AG04449 (cell line): ENCODE results near the gene PLS3.

Experiments
- CTCF ChIA-PET: fragments of 350-600 bp; formaldehyde crosslinking; extraction: SDS; loops from one replicate; lab custom pipeline; 2021; ENCODE audit warnings: antibody characterized with exemption; lab: Yijun Ruan, JAX
- POLR2A ChIA-PET: fragments of 400-600, 350-600 bp; formaldehyde crosslinking; extraction: SDS; loops from one replicate; lab custom pipeline; 2020; ENCODE audit warnings: antibody characterized with exemption, inconsistent platforms; lab: Yijun Ruan, JAX
- DNase-seq: peaks from one replicate; pipeline ENCODE4 v3.0.0-alpha.2; 2010; ENCODE audit warnings: low read depth, low spot score
- H3K4me3 ChIP-seq: 2 replicates; pipeline ENCODE4 v1.5.1; 2011; ENCODE audit warnings: low read depth, mild to moderate bottlenecking, control low read depth, low read length
- CTCF ChIP-seq: IDR thresholded peaks from one replicate; pipeline ENCODE4 v1.5.1; 2011; ENCODE audit warnings: mild to moderate bottlenecking, moderate library complexity, low read length, control low read depth, inconsistent platforms; ENCODE audit not compliant: insufficient read depth; ENCODE audit errors: missing control alignments

Gene PLS3

GRCh38 chrX:115562480-115562847 lies 1.5 kb downstream of the PLS3 start:
- POLR2A ChIA-PET, result interaction anchor here (0.7 to 1.1 kb wide), 3 partner anchors 18 to 155 kb away, joined by 3 read pairs; no protein-coding TSS in a partner anchor
- TF ChIP-seq CTCF, result no peak
- CTCF ChIA-PET, result interaction anchor here (0.9 to 3.2 kb wide), 6 partner anchors 10 to 232 kb away, joined by 3 to 12 read pairs (median 6); no protein-coding TSS in a partner anchor
- DNase-seq, result no peak
- H3K4me3 ChIP-seq, result peak overlapping the region; percentile 75

GRCh38 chrX:115563633-115564162 lies 2.7 kb downstream of the PLS3 start:
- CTCF ChIA-PET, result interaction anchor here (1.0 to 3.2 kb wide), 4 partner anchors 20 to 233 kb away, joined by 3 to 12 read pairs (median 6); no protein-coding TSS in a partner anchor
- peak overlapping the region; percentile 0 for H3K4me3 ChIP-seq

GRCh38 chrX:115564243-115564642 lies 3.3 kb downstream of the PLS3 start:
- POLR2A ChIA-PET, result interaction anchor here (0.6 to 0.8 kb wide), 2 partner anchors 20 to 51 kb away, joined by 3 to 4 read pairs; no protein-coding TSS in a partner anchor
- CTCF ChIA-PET, result interaction anchor here (1.0 to 3.2 kb wide), 3 partner anchors 79 to 234 kb away, joined by 3 to 12 read pairs (median 6); no protein-coding TSS in a partner anchor
- DNase-seq, result no peak
- no peak overlapping the region; the same call in 1 of the 2 replicates for H3K4me3 ChIP-seq
- TF ChIP-seq CTCF, result no peak

More at GRCh38 chrX:115563633-115564162, 2.7 kb downstream of the PLS3 start:
- no peak for DNase-seq
- POLR2A ChIA-PET, result interaction anchor here (0.6 to 0.8 kb wide), 2 partner anchors 20 to 52 kb away, joined by 3 to 4 read pairs; no protein-coding TSS in a partner anchor
- no peak for TF ChIP-seq CTCF

GRCh38 chrX:115565888-115566287 lies 4.9 kb downstream of the PLS3 start:
- H3K4me3 ChIP-seq, result no peak overlapping the region
- no peak for TF ChIP-seq CTCF
- no peak for DNase-seq
- CTCF ChIA-PET, result no interaction called here
- POLR2A ChIA-PET, result no interaction called here

GRCh38 chrX:115571712-115572111 lies 10.7 kb downstream of the PLS3 start:
- TF ChIP-seq CTCF, result no peak
- ChIA-PET CTCF (interaction anchor here (1.0 kb wide), 1 partner anchor 21 kb away, joined by 5 read pairs; no protein-coding TSS in a partner anchor), POLR2A (no interaction called here)
- no peak for DNase-seq
- no peak overlapping the region for H3K4me3 ChIP-seq

- TF ChIP-seq CTCF, result no peak
- H3K4me3 ChIP-seq, result no peak overlapping the region
- POLR2A ChIA-PET, result no interaction called here
- DNase-seq, result no peak
- CTCF ChIA-PET, result no interaction called here
Measured at GRCh38 chrX:115573185-115573584, 12.2 kb downstream of the PLS3 start.
